ENCODE results near the gene ADARB2.
"Not testable (repeated sequence)": the region's sequence is repeated elsewhere in the genome, so short reads cannot be mapped to it uniquely, and the experiment has no call there.

Gene ADARB2

GRCh38 chr10:1476455-1476803 lies 260.9 kb downstream of the ADARB2 start:
- no peak for FAIRE-seq

GRCh38 chr10:1475771-1476454 lies 261.4 kb downstream of the ADARB2 start:
- FAIRE-seq: no peak

GRCh38 chr10:1475098-1475591 lies 262.2 kb downstream of the ADARB2 start:
- FAIRE-seq: no peak

- FAIRE-seq: no peak
These were observed 262.8 kb downstream of the ADARB2 start for GRCh38 chr10:1474376-1475097.

GRCh38 chr10:1473874-1474273 lies 263.5 kb downstream of the ADARB2 start:
- no peak for FAIRE-seq

- no peak for FAIRE-seq
These were observed 265.0 kb downstream of the ADARB2 start for GRCh38 chr10:1472178-1472958.

GRCh38 chr10:1468811-1469210 lies 268.5 kb downstream of the ADARB2 start:
- no peak for FAIRE-seq

- FAIRE-seq: no peak
These were observed 269.8 kb downstream of the ADARB2 start for GRCh38 chr10:1467334-1468076.

GRCh38 chr10:1465993-1466764 lies 271.1 kb downstream of the ADARB2 start:
- FAIRE-seq: no peak

- no peak for FAIRE-seq
These were observed 271.9 kb downstream of the ADARB2 start for GRCh38 chr10:1465418-1465911.

GRCh38 chr10:1464881-1465417 lies 272.4 kb downstream of the ADARB2 start:
- no peak for FAIRE-seq

GRCh38 chr10:1463971-1464370 lies 273.4 kb downstream of the ADARB2 start:
- FAIRE-seq: not testable (repeated sequence)

GRCh38 chr10:1462994-1463633 lies 274.2 kb downstream of the ADARB2 start:
- FAIRE-seq: no peak

- FAIRE-seq: no peak
These were observed 274.8 kb downstream of the ADARB2 start for GRCh38 chr10:1462521-1462920.

- no peak for FAIRE-seq
These were observed 275.3 kb downstream of the ADARB2 start for GRCh38 chr10:1462032-1462431.

GRCh38 chr10:1461016-1461415 lies 276.3 kb downstream of the ADARB2 start:
- no peak for FAIRE-seq

- FAIRE-seq: not testable (repeated sequence)
These were observed 277.7 kb downstream of the ADARB2 start for GRCh38 chr10:1459664-1460063.

GRCh38 chr10:1454951-1455350 lies 282.4 kb downstream of the ADARB2 start:
- FAIRE-seq: no peak

- FAIRE-seq: no peak
These were observed 282.9 kb downstream of the ADARB2 start for GRCh38 chr10:1454428-1454827.

GRCh38 chr10:1452777-1453176 lies 284.5 kb downstream of the ADARB2 start:
- no peak for FAIRE-seq

- no peak for FAIRE-seq
These were observed 285.4 kb downstream of the ADARB2 start for GRCh38 chr10:1451941-1452340.

All from colon (tissue), 2 donors.